Central memory CD8-positive, alpha-beta T cell (primary cell): Measurements from ENCODE around the gene STIM2.

Experiments
- ATAC-seq: fragments of 150-1000 bp; cut with Tn5 transposase; replicated peaks from 2 replicates; pipeline ENCODE4 v1.10.0; 2022; ENCODE audit warnings: mild to moderate bottlenecking, moderate FRiP score, moderate number of reproducible peaks; ENCODE audit not compliant: poor library complexity, severe bottlenecking; ENCODE audit errors: extremely low read depth
- DNase-seq, 2 donors: peaks; one replicate each; pipeline ENCODE4 v3.0.0; 2021; ENCODE audit warnings: low spot score in 2 of 2
- H3K27ac Mint-ChIP-seq: one replicate; pipeline ENCODE4 v1.8.0; 2022; ENCODE audit warnings: low read depth, mild to moderate bottlenecking, moderate library complexity, mixed read lengths
- H3K27me3 Mint-ChIP-seq: one replicate; pipeline ENCODE4 v1.8.0; 2022; ENCODE audit warnings: mixed read lengths
- H3K36me3 Mint-ChIP-seq: one replicate; pipeline ENCODE4 v1.8.0; 2022; ENCODE audit warnings: mild to moderate bottlenecking, moderate library complexity, mixed read lengths; ENCODE audit not compliant: insufficient read depth
- H3K4me1 Mint-ChIP-seq: one replicate; pipeline ENCODE4 v1.8.0; 2022; ENCODE audit warnings: mixed read lengths
- H3K4me3 Mint-ChIP-seq: one replicate; pipeline ENCODE4 v1.8.0; 2022; ENCODE audit warnings: mild to moderate bottlenecking, moderate library complexity, mixed read lengths
- H3K9me3 Mint-ChIP-seq: one replicate; pipeline ENCODE4 v1.8.0; 2022; ENCODE audit warnings: mixed read lengths

The STIM2 gene

DNA sequence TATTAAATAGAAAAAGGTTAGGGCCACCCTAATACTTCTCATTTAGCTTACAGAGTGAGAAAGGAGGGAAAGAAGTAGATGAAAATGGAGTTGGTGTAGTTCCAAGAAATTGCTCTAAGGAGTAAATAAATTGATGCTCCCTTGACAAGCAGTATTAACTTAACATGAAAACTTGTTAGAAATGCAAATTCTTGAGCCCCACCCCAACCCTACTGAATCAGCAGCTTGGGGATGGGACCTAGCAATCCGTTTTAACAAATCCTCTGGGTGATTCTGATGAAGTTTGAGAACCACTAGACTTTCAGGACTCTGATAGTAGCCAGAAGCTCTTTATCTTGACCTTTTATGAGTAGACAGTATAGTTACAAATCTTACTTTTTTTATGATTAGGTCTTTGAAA, 74.8 kb downstream of the STIM2 start:
- DNase-seq (no peak), ATAC-seq (no peak)
- peaks cover 65% of the 10 kb centered on the region for H3K4me1 Mint-ChIP-seq
- no peak overlapping the region for H3K4me3 Mint-ChIP-seq
- no peaks in the 10 kb centered on the region for H3K27me3 Mint-ChIP-seq
- peaks cover 2% of the 10 kb centered on the region for H3K36me3 Mint-ChIP-seq
- H3K27ac Mint-ChIP-seq: peak overlapping the region; percentile 23
- H3K9me3 Mint-ChIP-seq: no peaks in the 10 kb centered on the region

DNA sequence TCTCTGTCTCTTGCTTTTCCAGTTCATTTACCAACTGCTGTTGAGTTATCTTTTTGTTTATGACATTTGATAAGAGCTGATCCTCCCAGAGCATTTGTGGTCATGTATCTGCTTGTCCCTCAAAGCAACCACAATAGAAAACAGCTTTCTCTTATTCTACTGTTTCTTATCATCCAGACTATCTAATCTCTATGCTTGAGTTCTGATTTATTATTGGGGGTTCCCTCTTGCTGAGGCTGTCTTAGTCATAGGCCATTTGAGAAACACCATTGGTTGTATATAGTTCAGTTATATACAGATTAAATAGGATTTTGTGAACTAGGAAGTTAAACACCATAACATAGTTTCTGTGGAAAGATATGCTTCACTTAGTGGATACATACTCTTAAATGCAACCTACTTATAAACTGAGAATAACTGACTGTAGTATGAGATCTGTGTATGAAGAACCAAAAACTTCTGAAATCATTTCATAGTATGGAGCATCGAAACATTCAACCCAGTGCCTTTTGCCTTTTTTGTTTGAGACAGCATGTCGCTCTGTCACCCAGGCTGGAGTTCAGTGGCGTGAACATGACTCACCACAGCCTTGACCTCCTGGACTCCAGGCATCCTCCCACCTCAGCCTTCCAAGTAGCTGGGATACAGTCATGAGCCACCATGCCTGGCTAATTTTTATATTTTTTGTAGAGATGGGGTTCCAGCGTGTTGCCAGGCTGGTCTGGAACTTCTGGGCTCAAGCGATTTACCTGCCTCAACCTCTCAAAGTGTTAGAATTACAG, 75.8 kb downstream of the STIM2 start:
- no peak for DNase-seq
- peaks cover 66% of the 10 kb centered on the region for H3K4me1 Mint-ChIP-seq
- peak; percentile 71 for ATAC-seq
- no peak overlapping the region for H3K4me3 Mint-ChIP-seq
- peaks cover 2% of the 10 kb centered on the region for H3K36me3 Mint-ChIP-seq
- no peaks in the 10 kb centered on the region for H3K27me3 Mint-ChIP-seq
- no peaks in the 10 kb centered on the region for H3K9me3 Mint-ChIP-seq
- peak overlapping the region; percentile 23 for H3K27ac Mint-ChIP-seq

GRCh38 chr4:26937139-26937538, 76.5 kb downstream of the STIM2 start:
- no peak overlapping the region for H3K4me3 Mint-ChIP-seq
- H3K27me3 Mint-ChIP-seq: no peaks in the 10 kb centered on the region
- peaks cover 2% of the 10 kb centered on the region for H3K36me3 Mint-ChIP-seq
- ATAC-seq: no peak
- no peak overlapping the region for H3K27ac Mint-ChIP-seq
- H3K4me1 Mint-ChIP-seq: peaks cover 67% of the 10 kb centered on the region
- H3K9me3 Mint-ChIP-seq: no peaks in the 10 kb centered on the region
- no peak for DNase-seq

GRCh38 chr4:26937567-26937966, 76.9 kb downstream of the STIM2 start:
- no peak overlapping the region for H3K4me3 Mint-ChIP-seq
- H3K4me1 Mint-ChIP-seq: peaks cover 71% of the 10 kb centered on the region
- H3K27ac Mint-ChIP-seq: no peak overlapping the region
- DNase-seq (no peak), ATAC-seq (no peak)
- no peaks in the 10 kb centered on the region for H3K27me3 Mint-ChIP-seq
- peaks cover 2% of the 10 kb centered on the region for H3K36me3 Mint-ChIP-seq
- no peaks in the 10 kb centered on the region for H3K9me3 Mint-ChIP-seq

DNA sequence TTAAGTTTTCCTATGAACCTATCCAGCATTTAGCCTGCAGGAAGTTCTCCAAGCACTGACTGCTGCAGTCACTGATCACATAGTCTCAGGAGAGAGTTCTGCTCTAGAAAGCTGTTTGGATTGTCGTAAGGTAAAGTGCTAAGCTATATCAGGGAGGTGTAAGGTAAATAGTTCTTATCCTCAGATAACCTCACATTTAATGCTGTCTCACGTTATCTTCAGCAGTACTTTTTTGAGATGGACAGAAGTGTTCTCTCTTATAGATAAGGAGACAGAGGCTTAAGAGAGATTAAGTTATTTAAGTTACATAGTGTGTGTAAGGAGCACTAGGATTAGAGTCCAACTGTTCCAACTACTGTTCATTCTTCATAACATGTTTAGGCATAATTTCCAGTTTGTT, 77.9 kb downstream of the STIM2 start:
- DNase-seq: no peak
- no peak for ATAC-seq
- H3K36me3 Mint-ChIP-seq: peaks cover 2% of the 10 kb centered on the region
- H3K9me3 Mint-ChIP-seq: no peaks in the 10 kb centered on the region
- H3K27me3 Mint-ChIP-seq: no peaks in the 10 kb centered on the region
- no peak overlapping the region for H3K27ac Mint-ChIP-seq
- H3K4me3 Mint-ChIP-seq: no peak overlapping the region
- peaks cover 67% of the 10 kb centered on the region for H3K4me1 Mint-ChIP-seq

GRCh38 chr4:26941951-26942350, 81.3 kb downstream of the STIM2 start:
- peaks cover 56% of the 10 kb centered on the region for H3K4me1 Mint-ChIP-seq
- H3K36me3 Mint-ChIP-seq: no peaks in the 10 kb centered on the region
- DNase-seq: no peak
- ATAC-seq: no peak
- H3K4me3 Mint-ChIP-seq: no peak overlapping the region
- no peaks in the 10 kb centered on the region for H3K27me3 Mint-ChIP-seq
- peak overlapping the region; percentile 50 for H3K27ac Mint-ChIP-seq
- no peaks in the 10 kb centered on the region for H3K9me3 Mint-ChIP-seq

GRCh38 chr4:26942871-26943270, 82.2 kb downstream of the STIM2 start:
- Mint-ChIP-seq H3K27ac (peak overlapping the region; percentile 50), H3K36me3 (peaks cover 1% of the 10 kb centered on the region), H3K9me3 (no peaks in the 10 kb centered on the region), H3K4me3 (no peak overlapping the region), H3K27me3 (no peaks in the 10 kb centered on the region), H3K4me1 (peaks cover 50% of the 10 kb centered on the region)
- no peak for DNase-seq
- no peak for ATAC-seq

- H3K27ac Mint-ChIP-seq: no peak overlapping the region
- no peaks in the 10 kb centered on the region for H3K9me3 Mint-ChIP-seq
- DNase-seq (no peak), ATAC-seq (no peak)
- no peak overlapping the region for H3K4me3 Mint-ChIP-seq
- H3K27me3 Mint-ChIP-seq: no peaks in the 10 kb centered on the region
- H3K36me3 Mint-ChIP-seq: peaks cover 1% of the 10 kb centered on the region
- peaks cover 55% of the 10 kb centered on the region for H3K4me1 Mint-ChIP-seq
Observed at GRCh38 chr4:26943391-26943790, 82.8 kb downstream of the STIM2 start.

- no peak for ATAC-seq
- no peak for DNase-seq
- no peak overlapping the region for H3K27ac Mint-ChIP-seq
- no peaks in the 10 kb centered on the region for H3K27me3 Mint-ChIP-seq
- no peak overlapping the region for H3K4me3 Mint-ChIP-seq
- H3K9me3 Mint-ChIP-seq: no peaks in the 10 kb centered on the region
- peaks cover 37% of the 10 kb centered on the region for H3K4me1 Mint-ChIP-seq
- H3K36me3 Mint-ChIP-seq: peaks cover 1% of the 10 kb centered on the region
Observed at GRCh38 chr4:26945794-26946193, 85.2 kb downstream of the STIM2 start.

- ATAC-seq (no peak), DNase-seq (no peak)
- H3K9me3 Mint-ChIP-seq: no peaks in the 10 kb centered on the region
- H3K27me3 Mint-ChIP-seq: no peaks in the 10 kb centered on the region
- H3K4me3 Mint-ChIP-seq: no peak overlapping the region
- peaks cover 1% of the 10 kb centered on the region for H3K36me3 Mint-ChIP-seq
- H3K4me1 Mint-ChIP-seq: peaks cover 35% of the 10 kb centered on the region
- H3K27ac Mint-ChIP-seq: no peak overlapping the region
Observed at GRCh38 chr4:26947318-26947717, 86.7 kb downstream of the STIM2 start.

DNA sequence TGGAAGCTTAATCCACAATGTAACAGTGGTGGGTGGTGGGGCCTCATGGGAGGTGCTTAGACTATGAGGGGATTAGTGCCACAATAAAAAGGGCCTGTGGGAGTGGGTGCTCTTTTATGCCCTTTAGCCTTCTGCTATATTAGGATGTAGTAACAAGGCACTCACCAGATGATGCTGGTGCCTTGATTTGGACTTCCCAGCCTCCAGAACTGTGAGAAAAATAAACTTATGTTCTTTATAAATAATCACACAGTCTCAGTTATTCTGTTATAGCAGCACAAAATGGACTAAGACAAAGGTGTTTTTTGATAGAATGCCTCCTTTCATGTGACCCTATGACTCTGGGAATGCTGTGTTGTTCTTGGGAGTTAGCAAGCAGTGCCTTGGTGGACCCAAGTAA, 89.8 kb downstream of the STIM2 start:
- Mint-ChIP-seq H3K27me3 (no peaks in the 10 kb centered on the region), H3K9me3 (no peaks in the 10 kb centered on the region), H3K36me3 (peaks cover 1% of the 10 kb centered on the region), H3K4me3 (no peak overlapping the region), H3K27ac (no peak overlapping the region), H3K4me1 (peaks cover 35% of the 10 kb centered on the region)
- DNase-seq: no peak
- ATAC-seq: no peak

DNA sequence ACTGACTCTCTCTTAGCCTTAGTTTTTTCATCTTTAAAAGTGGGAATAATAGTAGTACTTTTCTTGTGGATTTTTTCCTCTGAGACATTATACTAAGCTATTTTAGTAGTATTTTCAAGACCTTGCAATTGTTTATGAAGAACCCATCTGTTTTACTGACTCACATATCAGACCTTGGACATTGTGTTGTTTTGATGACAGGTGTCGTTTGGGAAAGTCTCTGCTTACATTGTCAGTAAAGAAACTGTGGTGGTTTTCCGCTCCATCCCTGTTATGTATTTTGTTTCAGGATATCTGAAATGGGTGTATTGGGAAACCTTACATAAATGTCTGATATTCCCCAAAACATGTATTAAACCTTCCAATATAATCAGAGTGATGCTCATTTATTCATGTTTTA, 92.2 kb downstream of the STIM2 start:
- DNase-seq (no peak), ATAC-seq (no peak)
- Mint-ChIP-seq H3K27me3 (no peaks in the 10 kb centered on the region), H3K27ac (no peak overlapping the region), H3K4me1 (peaks cover 31% of the 10 kb centered on the region), H3K4me3 (no peak overlapping the region), H3K9me3 (no peaks in the 10 kb centered on the region), H3K36me3 (no peaks in the 10 kb centered on the region)

GRCh38 chr4:26953366-26953765, 92.7 kb downstream of the STIM2 start:
- Mint-ChIP-seq H3K27me3 (no peaks in the 10 kb centered on the region), H3K4me1 (peaks cover 26% of the 10 kb centered on the region), H3K4me3 (no peak overlapping the region), H3K36me3 (no peaks in the 10 kb centered on the region), H3K27ac (peak overlapping the region; percentile 9), H3K9me3 (no peaks in the 10 kb centered on the region)
- no peak for DNase-seq
- no peak for ATAC-seq
